GM12878 (cell line): ENCODE measurements around the gene CFAP54. TPM values are rescaled to one million over a fixed set of nuclear protein-coding genes. Genes with fewer than 3 reads are reported as not detected.

Experiments
- EED ChIP-seq: sonication (generic); IDR thresholded peaks from 2 replicates; pipeline ENCODE4 v1.6.1; 2016; ENCODE audit warnings: antibody characterized with exemption, low read depth
- ESRRA ChIP-seq: IDR thresholded peaks from 2 replicates; pipeline ENCODE4 v1.6.1; 2012; ENCODE audit warnings: mild to moderate bottlenecking, low read length, improper control_type of control experiment
- EZH2 ChIP-seq: IDR thresholded peaks from 2 replicates; pipeline ENCODE4 v1.6.1; 2012; ENCODE audit warnings: low read depth, mild to moderate bottlenecking, control low read depth, inconsistent platforms, low read length, borderline replicate concordance; ENCODE audit not compliant: control insufficient read depth
- JUNB ChIP-seq: IDR thresholded peaks from 2 replicates; pipeline ENCODE4 v1.6.1; 2016; ENCODE audit warnings: antibody characterized with exemption, mild to moderate bottlenecking
- LARP7 ChIP-seq: fragments of 450-650 bp; IDR thresholded peaks from 2 replicates; pipeline ENCODE4 v1.6.1; 2017; ENCODE audit warnings: mild to moderate bottlenecking
- MEF2B ChIP-seq: fragments of 450-650 bp; IDR thresholded peaks from 2 replicates; pipeline ENCODE4 v1.6.1; 2018; ENCODE audit warnings: mild to moderate bottlenecking, moderate library complexity; ENCODE audit not compliant: partially characterized antibody, poor library complexity, severe bottlenecking
- NR2C2 ChIP-seq: IDR thresholded peaks from 2 replicates; pipeline ENCODE4 v1.6.1; 2011; ENCODE audit warnings: borderline replicate concordance, low read depth; ENCODE audit not compliant: control insufficient read depth, insufficient read length
- RB1 ChIP-seq: fragments of 450-650 bp; formaldehyde crosslinking; IDR thresholded peaks from 2 replicates; pipeline ENCODE4 v1.6.1; 2017; ENCODE audit warnings: mild to moderate bottlenecking, borderline replicate concordance
- SIN3A ChIP-seq: IDR thresholded peaks from 2 replicates; pipeline ENCODE4 v1.6.1; 2012; ENCODE audit warnings: low read depth, low read length, improper control_type of control experiment
- YY1 ChIP-seq: IDR thresholded peaks from 2 replicates; pipeline ENCODE4 v1.6.1; 2011; ENCODE audit warnings: low read depth, mild to moderate bottlenecking, low read length
- polyA plus RNA-seq, 11 experiments: library from polyadenylated mRNA; depleted of rRNA in 4 of 11; unstranded in 6 of 11; stranded (reverse) in 5 of 11; fragments of >200 nt; fragmentation: Nextera tagmentation in 4 of 11; fragmentation: Illumina TruSeq in 1 of 11; extraction: Ambion mirVana in 4 of 11; extraction: Trizol in 1 of 11; gene quantifications; 1 replicate in 1 of 11; 2 replicates in 10 of 11; pipeline versions ENCODE4 v1.2.1 to v1.2.3, GENCODE V29; 2011 to 2016; ENCODE audit warnings: inconsistent platforms in 2 of 11, missing spikeins in 2 of 11, low read depth in 1 of 11
- total RNA-seq, 4 experiments: library from RNA; depleted of rRNA in 3 of 4; stranded (reverse); fragments of >200 nt in 3 of 4; fragmentation: Illumina TruSeq in 1 of 4; extraction: Trizol in 1 of 4; gene quantifications; 2 replicates each; pipeline versions ENCODE4 v1.2.1 to v1.2.3, GENCODE V29; 2013 to 2021
- TF ChIP-seq, protein P1 (sequence below): fragments of 450-650 bp; IDR thresholded peaks from 2 replicates; pipeline ENCODE4 v1.6.1; 2017; ENCODE audit warnings: mild to moderate bottlenecking
- TF ChIP-seq, protein P2 (sequence below): IDR thresholded peaks from 2 replicates; pipeline ENCODE4 v1.6.1; 2012; ENCODE audit warnings: low read depth, low read length, improper control_type of control experiment
- TF ChIP-seq, protein P3 (sequence below): fragments of 150-350 bp; IDR thresholded peaks from 2 replicates; pipeline ENCODE4 v1.6.1; 2016; ENCODE audit warnings: low read depth, low read length
- TF ChIP-seq, protein P4 (sequence below): IDR thresholded peaks from 2 replicates; pipeline ENCODE4 v1.6.1; 2011; ENCODE audit warnings: low read depth, mild to moderate bottlenecking, low read length, moderate library complexity, borderline replicate concordance; ENCODE audit errors: extremely low read depth
- TF ChIP-seq, protein P5 (sequence below): fragments of 450-650 bp; IDR thresholded peaks from 2 replicates; pipeline ENCODE4 v1.6.1; 2018; ENCODE audit warnings: borderline replicate concordance, mild to moderate bottlenecking; ENCODE audit not compliant: partially characterized antibody

Gene CFAP54
- total and polyA plus RNA-seq, 10 of the 15 experiments (the other 5 are each of a cell fraction or from before 2014, with no cell fraction given) = 0.19 to 1.5 (median 0.56) TPM

DNA sequence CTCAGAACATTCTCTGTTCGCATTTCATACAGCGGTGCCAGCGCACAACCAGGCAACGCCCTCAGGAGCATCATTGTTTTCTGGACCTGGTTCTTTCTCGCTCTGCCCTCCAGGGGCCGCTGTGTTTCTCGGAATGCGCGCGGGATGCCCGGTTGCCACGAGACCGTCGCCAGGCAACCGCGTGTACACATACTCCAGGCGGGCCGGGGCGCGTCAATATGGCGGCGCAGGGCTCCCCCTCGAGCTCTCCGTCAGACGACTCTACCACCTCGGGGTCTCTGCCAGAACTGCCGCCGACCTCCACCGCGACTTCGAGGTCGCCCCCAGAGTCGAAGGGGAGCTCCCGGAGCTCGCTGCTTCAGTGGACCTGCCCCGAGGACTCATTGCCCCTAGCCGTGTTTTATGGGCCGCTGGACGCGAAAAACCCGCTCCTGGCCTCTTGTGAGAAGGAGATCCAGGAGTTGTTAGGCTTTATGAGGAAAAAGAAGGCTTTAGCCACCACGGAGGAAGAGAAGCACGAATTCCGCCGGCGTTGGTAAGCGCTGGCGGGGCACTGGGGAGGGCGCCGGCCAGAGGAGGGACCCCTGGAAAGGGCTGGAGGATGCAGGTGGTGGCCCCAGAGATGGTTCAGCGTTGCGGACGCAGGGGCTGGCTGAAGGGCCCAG lies at the start of gene CFAP54 (continued):
- TF ChIP-seq NR2C2 (no peak), SIN3A (peak; percentile 98), EED (no peak), JUNB (no peak), ESRRA (peak; percentile 74), EZH2 (no peak), LARP7 (peak; percentile 93), YY1 (peak; percentile 97), RB1 (peak; percentile 84), MEF2B (peak; percentile 80)
- TF ChIP-seq, protein P1, sequence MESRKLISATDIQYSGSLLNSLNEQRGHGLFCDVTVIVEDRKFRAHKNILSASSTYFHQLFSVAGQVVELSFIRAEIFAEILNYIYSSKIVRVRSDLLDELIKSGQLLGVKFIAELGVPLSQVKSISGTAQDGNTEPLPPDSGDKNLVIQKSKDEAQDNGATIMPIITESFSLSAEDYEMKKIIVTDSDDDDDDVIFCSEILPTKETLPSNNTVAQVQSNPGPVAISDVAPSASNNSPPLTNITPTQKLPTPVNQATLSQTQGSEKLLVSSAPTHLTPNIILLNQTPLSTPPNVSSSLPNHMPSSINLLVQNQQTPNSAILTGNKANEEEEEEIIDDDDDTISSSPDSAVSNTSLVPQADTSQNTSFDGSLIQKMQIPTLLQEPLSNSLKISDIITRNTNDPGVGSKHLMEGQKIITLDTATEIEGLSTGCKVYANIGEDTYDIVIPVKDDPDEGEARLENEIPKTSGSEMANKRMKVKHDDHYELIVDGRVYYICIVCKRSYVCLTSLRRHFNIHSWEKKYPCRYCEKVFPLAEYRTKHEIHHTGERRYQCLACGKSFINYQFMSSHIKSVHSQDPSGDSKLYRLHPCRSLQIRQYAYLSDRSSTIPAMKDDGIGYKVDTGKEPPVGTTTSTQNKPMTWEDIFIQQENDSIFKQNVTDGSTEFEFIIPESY = no peak
- TF ChIP-seq, protein P2, sequence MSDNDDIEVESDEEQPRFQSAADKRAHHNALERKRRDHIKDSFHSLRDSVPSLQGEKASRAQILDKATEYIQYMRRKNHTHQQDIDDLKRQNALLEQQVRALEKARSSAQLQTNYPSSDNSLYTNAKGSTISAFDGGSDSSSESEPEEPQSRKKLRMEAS = peak; percentile 62
- TF ChIP-seq, protein P3, sequence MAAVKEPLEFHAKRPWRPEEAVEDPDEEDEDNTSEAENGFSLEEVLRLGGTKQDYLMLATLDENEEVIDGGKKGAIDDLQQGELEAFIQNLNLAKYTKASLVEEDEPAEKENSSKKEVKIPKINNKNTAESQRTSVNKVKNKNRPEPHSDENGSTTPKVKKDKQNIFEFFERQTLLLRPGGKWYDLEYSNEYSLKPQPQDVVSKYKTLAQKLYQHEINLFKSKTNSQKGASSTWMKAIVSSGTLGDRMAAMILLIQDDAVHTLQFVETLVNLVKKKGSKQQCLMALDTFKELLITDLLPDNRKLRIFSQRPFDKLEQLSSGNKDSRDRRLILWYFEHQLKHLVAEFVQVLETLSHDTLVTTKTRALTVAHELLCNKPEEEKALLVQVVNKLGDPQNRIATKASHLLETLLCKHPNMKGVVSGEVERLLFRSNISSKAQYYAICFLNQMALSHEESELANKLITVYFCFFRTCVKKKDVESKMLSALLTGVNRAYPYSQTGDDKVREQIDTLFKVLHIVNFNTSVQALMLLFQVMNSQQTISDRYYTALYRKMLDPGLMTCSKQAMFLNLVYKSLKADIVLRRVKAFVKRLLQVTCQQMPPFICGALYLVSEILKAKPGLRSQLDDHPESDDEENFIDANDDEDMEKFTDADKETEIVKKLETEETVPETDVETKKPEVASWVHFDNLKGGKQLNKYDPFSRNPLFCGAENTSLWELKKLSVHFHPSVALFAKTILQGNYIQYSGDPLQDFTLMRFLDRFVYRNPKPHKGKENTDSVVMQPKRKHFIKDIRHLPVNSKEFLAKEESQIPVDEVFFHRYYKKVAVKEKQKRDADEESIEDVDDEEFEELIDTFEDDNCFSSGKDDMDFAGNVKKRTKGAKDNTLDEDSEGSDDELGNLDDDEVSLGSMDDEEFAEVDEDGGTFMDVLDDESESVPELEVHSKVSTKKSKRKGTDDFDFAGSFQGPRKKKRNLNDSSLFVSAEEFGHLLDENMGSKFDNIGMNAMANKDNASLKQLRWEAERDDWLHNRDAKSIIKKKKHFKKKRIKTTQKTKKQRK = no peak
- TF ChIP-seq, protein P4, sequence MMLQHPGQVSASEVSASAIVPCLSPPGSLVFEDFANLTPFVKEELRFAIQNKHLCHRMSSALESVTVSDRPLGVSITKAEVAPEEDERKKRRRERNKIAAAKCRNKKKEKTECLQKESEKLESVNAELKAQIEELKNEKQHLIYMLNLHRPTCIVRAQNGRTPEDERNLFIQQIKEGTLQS = no peak
- TF ChIP-seq, protein P5, sequence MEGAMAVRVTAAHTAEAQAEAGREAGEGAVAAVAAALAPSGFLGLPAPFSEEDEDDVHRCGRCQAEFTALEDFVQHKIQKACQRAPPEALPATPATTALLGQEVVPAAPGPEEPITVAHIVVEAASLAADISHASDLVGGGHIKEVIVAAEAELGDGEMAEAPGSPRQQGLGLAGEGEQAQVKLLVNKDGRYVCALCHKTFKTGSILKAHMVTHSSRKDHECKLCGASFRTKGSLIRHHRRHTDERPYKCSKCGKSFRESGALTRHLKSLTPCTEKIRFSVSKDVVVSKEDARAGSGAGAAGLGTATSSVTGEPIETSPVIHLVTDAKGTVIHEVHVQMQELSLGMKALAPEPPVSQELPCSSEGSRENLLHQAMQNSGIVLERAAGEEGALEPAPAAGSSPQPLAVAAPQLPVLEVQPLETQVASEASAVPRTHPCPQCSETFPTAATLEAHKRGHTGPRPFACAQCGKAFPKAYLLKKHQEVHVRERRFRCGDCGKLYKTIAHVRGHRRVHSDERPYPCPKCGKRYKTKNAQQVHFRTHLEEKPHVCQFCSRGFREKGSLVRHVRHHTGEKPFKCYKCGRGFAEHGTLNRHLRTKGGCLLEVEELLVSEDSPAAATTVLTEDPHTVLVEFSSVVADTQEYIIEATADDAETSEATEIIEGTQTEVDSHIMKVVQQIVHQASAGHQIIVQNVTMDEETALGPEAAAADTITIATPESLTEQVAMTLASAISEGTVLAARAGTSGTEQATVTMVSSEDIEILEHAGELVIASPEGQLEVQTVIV = no peak
